ENCODE measurements around the gene CLPX.
"Not testable (repeated sequence)": the region's sequence is repeated elsewhere in the genome, so short reads cannot be mapped to it uniquely, and the experiment has no call there.

Gene CLPX

GRCh38 chr15:65115542-65115941 is 69.6 kb downstream of the CLPX start:
- Histone ChIP-seq H3K27ac (ENCODE audit: low read depth, low read length) (no peak overlapping the region), H3K9ac (ENCODE audit: low read length) (no peak overlapping the region), H3K36me3 (ENCODE audit: insufficient read depth, low read length) (peaks cover 69% of the 10 kb centered on the region)

DNA sequence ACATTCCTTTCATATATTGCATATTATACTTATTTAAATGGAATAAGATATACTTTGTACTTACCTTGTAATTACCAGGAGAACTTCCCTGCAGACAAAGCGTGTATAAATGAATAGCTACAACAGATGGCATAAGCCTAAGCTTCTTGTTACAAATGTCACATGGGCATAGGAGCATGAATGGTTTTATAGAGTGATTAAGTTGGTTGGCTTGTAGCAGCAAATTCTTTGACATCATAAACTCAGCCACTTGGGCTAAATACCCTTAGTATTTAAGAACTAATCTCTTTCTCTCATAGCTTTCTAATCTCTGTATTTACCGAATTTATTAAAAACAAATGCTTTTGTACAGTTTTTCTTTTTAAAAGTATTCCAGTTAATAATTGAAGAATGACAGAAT is 70.1 kb downstream of the CLPX start, which contains the start of gene UBAP1L:
Gene UBAP1L (minus strand): TSS at position 115 of the 400 bp plus-strand sequence. CDS start 8,985 bp downstream, outside the sequence.
- no peaks in the 10 kb centered on the region for H3K9me3 ChIP-seq (ENCODE audit: low read length)
- peaks cover 69% of the 10 kb centered on the region for H3K36me3 ChIP-seq (ENCODE audit: insufficient read depth, low read length)
- no peak within 1 kb of the TSS for H3K9ac ChIP-seq (ENCODE audit: low read length)

More at GRCh38 chr15:65115542-65115941, 69.6 kb downstream of the CLPX start:
- Histone ChIP-seq H3K9me3 (ENCODE audit: low read length) (no peaks in the 10 kb centered on the region), H3K4me1 (ENCODE audit: insufficient read depth, low read length) (no peaks in the 10 kb centered on the region), H3K4me3 (ENCODE audit: low read depth in 1 of 2, low read length in 2 of 2) (no peak overlapping the region), H3K27me3 (ENCODE audit: control insufficient read depth in 1 of 2, insufficient read depth in 2 of 2, low read length in 2 of 2) (no peaks in the 10 kb centered on the region)

GRCh38 chr15:65110676-65111292 is 74.4 kb downstream of the CLPX start:
- Histone ChIP-seq H3K27me3 (ENCODE audit: control insufficient read depth in 1 of 2, insufficient read depth in 2 of 2, low read length in 2 of 2) (no peaks in the 10 kb centered on the region), H3K27ac (ENCODE audit: low read depth, low read length) (no peak overlapping the region), H3K36me3 (ENCODE audit: insufficient read depth, low read length) (peaks cover 36% of the 10 kb centered on the region), H3K4me1 (ENCODE audit: insufficient read depth, low read length) (no peaks in the 10 kb centered on the region), H3K4me3 (ENCODE audit: low read depth in 1 of 2, low read length in 2 of 2) (no peak overlapping the region), H3K9ac (ENCODE audit: low read length) (no peak overlapping the region), H3K9me3 (ENCODE audit: low read length) (no peaks in the 10 kb centered on the region)

More for the DNA sequence above, 70.1 kb downstream of the CLPX start, which contains the start of gene UBAP1L:
- no peak within 1 kb of the TSS for H3K4me3 ChIP-seq (ENCODE audit: low read depth in 1 of 2, low read length in 2 of 2)
- H3K27ac ChIP-seq (ENCODE audit: low read depth, low read length) = no peak within 1 kb of the TSS
- no peaks in the 10 kb centered on the region for H3K27me3 ChIP-seq (ENCODE audit: control insufficient read depth in 1 of 2, insufficient read depth in 2 of 2, low read length in 2 of 2)
- no peaks in the 10 kb centered on the region for H3K4me1 ChIP-seq (ENCODE audit: insufficient read depth, low read length)

- Histone ChIP-seq H3K4me1 (ENCODE audit: insufficient read depth, low read length) (peaks cover 7% of the 10 kb centered on the region), H3K36me3 (ENCODE audit: insufficient read depth, low read length) (peaks cover 13% of the 10 kb centered on the region)
Observed at GRCh38 chr15:65106011-65106590, 79.0 kb downstream of the CLPX start.

DNA sequence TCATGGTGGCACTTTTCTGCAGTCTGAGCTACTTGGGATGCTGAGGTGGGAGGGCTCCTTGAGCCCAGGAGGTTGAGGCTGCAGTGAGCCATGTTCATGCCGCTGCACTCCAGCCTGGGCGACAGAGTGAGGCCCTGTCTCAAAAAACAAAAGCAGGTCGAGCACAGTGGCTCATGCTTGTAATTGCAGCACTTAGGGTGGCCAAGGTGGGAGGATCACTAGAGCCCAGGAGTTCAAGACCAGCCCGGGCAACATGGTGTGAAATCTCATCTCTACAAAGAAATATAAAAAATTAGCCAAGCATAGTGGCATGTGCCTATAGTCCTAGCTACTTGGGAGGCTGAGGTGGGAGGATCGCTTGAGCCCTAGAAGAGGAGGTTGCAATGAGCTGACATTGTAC is 80.1 kb downstream of the CLPX start:
- H3K27ac ChIP-seq (ENCODE audit: low read depth, low read length) = no peak overlapping the region
- H3K9me3 ChIP-seq (ENCODE audit: low read length) = no peaks in the 10 kb centered on the region
- peaks cover 13% of the 10 kb centered on the region for H3K36me3 ChIP-seq (ENCODE audit: insufficient read depth, low read length)
- no peak overlapping the region for H3K4me3 ChIP-seq (ENCODE audit: low read depth in 1 of 2, low read length in 2 of 2)
- peaks cover 7% of the 10 kb centered on the region for H3K4me1 ChIP-seq (ENCODE audit: insufficient read depth, low read length)
- H3K27me3 ChIP-seq (ENCODE audit: control insufficient read depth in 1 of 2, insufficient read depth in 2 of 2, low read length in 2 of 2) = no peaks in the 10 kb centered on the region
- no peak overlapping the region for H3K9ac ChIP-seq (ENCODE audit: low read length)

More at GRCh38 chr15:65106011-65106590, 79.0 kb downstream of the CLPX start:
- Histone ChIP-seq H3K4me3 (ENCODE audit: low read depth in 1 of 2, low read length in 2 of 2) (no peak overlapping the region), H3K9me3 (ENCODE audit: low read length) (no peaks in the 10 kb centered on the region), H3K9ac (ENCODE audit: low read length) (no peak overlapping the region), H3K27me3 (ENCODE audit: control insufficient read depth in 1 of 2, insufficient read depth in 2 of 2, low read length in 2 of 2) (no peaks in the 10 kb centered on the region), H3K27ac (ENCODE audit: low read depth, low read length) (no peak overlapping the region)

- Histone ChIP-seq H3K27ac (ENCODE audit: low read depth, low read length) (no peak overlapping the region), H3K36me3 (ENCODE audit: insufficient read depth, low read length) (peaks cover 27% of the 10 kb centered on the region), H3K4me3 (ENCODE audit: low read depth in 1 of 2, low read length in 2 of 2) (no peak overlapping the region), H3K4me1 (ENCODE audit: insufficient read depth, low read length) (peaks cover 7% of the 10 kb centered on the region), H3K9me3 (ENCODE audit: low read length) (no peaks in the 10 kb centered on the region), H3K27me3 (ENCODE audit: control insufficient read depth in 1 of 2, insufficient read depth in 2 of 2, low read length in 2 of 2) (no peaks in the 10 kb centered on the region), H3K9ac (ENCODE audit: low read length) (no peak overlapping the region)
Observed at GRCh38 chr15:65102912-65103311, 82.2 kb downstream of the CLPX start.

DNA sequence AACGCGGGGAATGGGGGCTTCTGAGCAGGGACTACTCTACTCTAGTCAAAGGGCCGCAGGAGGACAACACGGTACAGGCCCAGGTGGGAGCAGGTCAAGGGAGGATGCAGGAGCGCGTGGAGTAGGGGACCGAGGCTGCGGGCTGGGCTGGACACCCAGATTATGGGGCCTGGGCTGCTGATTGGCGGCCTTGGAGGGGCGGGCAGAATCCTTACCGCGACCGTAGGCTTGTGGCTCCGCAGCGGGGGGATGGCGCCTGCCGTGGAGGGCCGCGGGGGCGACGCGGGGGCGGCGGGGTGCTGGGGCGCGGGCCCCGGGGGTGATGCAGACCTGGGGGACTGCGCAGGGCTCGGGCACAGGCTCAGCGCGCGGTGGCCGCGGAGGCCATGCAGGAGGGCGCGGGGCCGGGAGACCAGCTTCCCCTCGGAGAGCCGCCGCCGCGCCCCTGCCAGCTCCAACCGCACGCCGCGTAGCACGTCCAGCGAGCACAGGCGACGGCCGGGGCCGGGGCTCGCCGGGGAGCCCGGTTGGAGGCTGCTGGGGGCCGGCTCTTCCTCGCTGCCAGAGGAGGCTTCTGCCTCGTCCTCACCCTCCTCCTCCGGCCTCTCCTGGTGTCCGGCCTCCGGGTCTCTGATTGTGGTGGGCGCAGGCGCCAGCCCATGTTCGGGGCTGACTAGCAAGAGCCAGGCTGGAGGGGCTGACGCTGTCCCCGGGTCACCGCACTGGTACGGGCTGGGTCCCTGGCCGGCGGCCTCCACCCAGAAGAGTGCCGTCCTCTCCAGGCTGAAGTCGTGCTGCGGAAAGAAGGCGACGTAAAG is 83.0 kb downstream of the CLPX start:
- Histone ChIP-seq H3K4me3 (ENCODE audit: low read depth in 1 of 2, low read length in 2 of 2) (no peak overlapping the region), H3K27me3 (ENCODE audit: control insufficient read depth in 1 of 2, insufficient read depth in 2 of 2, low read length in 2 of 2) (no peaks in the 10 kb centered on the region), H3K36me3 (ENCODE audit: insufficient read depth, low read length) (peaks cover 27% of the 10 kb centered on the region), H3K4me1 (ENCODE audit: insufficient read depth, low read length) (peaks cover 7% of the 10 kb centered on the region), H3K9ac (ENCODE audit: low read length) (no peak overlapping the region), H3K27ac (ENCODE audit: low read depth, low read length) (no peak overlapping the region), H3K9me3 (ENCODE audit: low read length) (no peaks in the 10 kb centered on the region)

DNA sequence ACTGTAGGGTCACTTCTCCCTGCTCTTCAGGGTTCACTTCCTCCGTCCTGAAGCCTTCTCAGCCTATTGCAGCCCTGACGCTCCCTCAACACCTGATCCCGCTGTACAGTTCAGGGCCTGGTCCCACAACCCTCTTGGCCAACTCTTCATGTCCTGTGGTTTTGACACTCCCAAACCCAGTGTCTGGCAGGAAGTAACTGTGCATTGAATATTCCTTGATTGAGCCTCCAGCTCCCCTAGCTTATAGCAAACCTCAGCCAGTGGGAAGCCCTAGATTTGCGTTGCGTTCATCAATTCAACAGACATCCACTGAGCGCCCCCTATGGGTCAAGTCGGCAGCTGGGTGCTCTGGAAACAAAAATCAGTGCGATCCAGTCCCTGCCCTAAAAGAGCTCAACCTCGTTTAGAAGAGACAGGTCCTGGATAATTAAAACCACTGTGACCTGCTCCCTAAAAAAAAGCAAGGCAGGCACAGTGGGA is 83.7 kb downstream of the CLPX start:
- Histone ChIP-seq H3K4me1 (ENCODE audit: insufficient read depth, low read length) (peaks cover 10% of the 10 kb centered on the region), H3K27me3 (ENCODE audit: control insufficient read depth in 1 of 2, insufficient read depth in 2 of 2, low read length in 2 of 2) (no peaks in the 10 kb centered on the region), H3K27ac (ENCODE audit: low read depth, low read length) (no peak overlapping the region), H3K4me3 (ENCODE audit: low read depth in 1 of 2, low read length in 2 of 2) (no peak overlapping the region), H3K36me3 (ENCODE audit: insufficient read depth, low read length) (peaks cover 27% of the 10 kb centered on the region), H3K9me3 (ENCODE audit: low read length) (no peaks in the 10 kb centered on the region), H3K9ac (ENCODE audit: low read length) (no peak overlapping the region)

GRCh38 chr15:65100442-65100841 is 84.7 kb downstream of the CLPX start:
- peaks cover 20% of the 10 kb centered on the region for H3K4me1 ChIP-seq (ENCODE audit: insufficient read depth, low read length)
- H3K36me3 ChIP-seq (ENCODE audit: insufficient read depth, low read length) = peaks cover 22% of the 10 kb centered on the region
- H3K9ac ChIP-seq (ENCODE audit: low read length) = no peak overlapping the region
- no peaks in the 10 kb centered on the region for H3K9me3 ChIP-seq (ENCODE audit: low read length)
- H3K27ac ChIP-seq (ENCODE audit: low read depth, low read length) = no peak overlapping the region
- H3K27me3 ChIP-seq (ENCODE audit: control insufficient read depth in 1 of 2, insufficient read depth in 2 of 2, low read length in 2 of 2) = no peaks in the 10 kb centered on the region
- H3K4me3 ChIP-seq (ENCODE audit: low read depth in 1 of 2, low read length in 2 of 2) = no peak overlapping the region

GRCh38 chr15:65099801-65100200 is 85.3 kb downstream of the CLPX start:
- H3K4me3 ChIP-seq (ENCODE audit: low read depth in 1 of 2, low read length in 2 of 2); H3K9me3 ChIP-seq (ENCODE audit: low read length); H3K27me3 ChIP-seq (ENCODE audit: control insufficient read depth in 1 of 2, insufficient read depth in 2 of 2, low read length in 2 of 2); H3K27ac ChIP-seq (ENCODE audit: low read depth, low read length); H3K9ac ChIP-seq (ENCODE audit: low read length): not testable (repeated sequence)
- H3K4me1 ChIP-seq (ENCODE audit: insufficient read depth, low read length) = peaks cover 26% of the 10 kb centered on the region
- peaks cover 22% of the 10 kb centered on the region for H3K36me3 ChIP-seq (ENCODE audit: insufficient read depth, low read length)

DNA sequence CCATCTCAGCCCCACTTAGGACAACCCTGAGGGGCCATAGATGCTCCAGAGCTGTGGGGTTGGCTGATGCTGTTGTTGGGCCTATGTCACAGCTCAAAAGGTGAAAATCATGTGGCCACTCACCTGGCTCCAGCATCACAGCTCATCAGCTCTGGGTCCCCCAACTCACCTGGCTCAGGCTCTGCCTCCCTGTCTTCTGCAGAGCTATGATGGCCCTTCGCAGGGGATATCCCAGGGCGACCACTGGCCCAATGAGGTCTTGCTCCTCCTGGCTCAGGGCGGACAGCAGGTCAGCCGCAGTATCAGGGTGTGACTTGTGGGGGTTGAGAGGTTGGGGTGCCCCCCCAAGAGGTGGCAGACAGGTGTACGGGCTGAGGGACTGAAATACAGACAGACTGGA is 85.8 kb downstream of the CLPX start:
- Histone ChIP-seq H3K4me1 (ENCODE audit: insufficient read depth, low read length) (peaks cover 31% of the 10 kb centered on the region), H3K9ac (ENCODE audit: low read length) (no peak overlapping the region), H3K27me3 (ENCODE audit: control insufficient read depth in 1 of 2, insufficient read depth in 2 of 2, low read length in 2 of 2) (no peaks in the 10 kb centered on the region), H3K9me3 (ENCODE audit: low read length) (no peaks in the 10 kb centered on the region), H3K4me3 (ENCODE audit: low read depth in 1 of 2, low read length in 2 of 2) (no peak overlapping the region), H3K36me3 (ENCODE audit: insufficient read depth, low read length) (peaks cover 22% of the 10 kb centered on the region), H3K27ac (ENCODE audit: low read depth, low read length) (no peak overlapping the region)

Data from muscle layer of colon (tissue), 2 donors.